IMR-90 (cell line): Measurements from ENCODE around the gene TMCC1.

ENCODE experiments used
- CHD1 ChIP-seq: IDR thresholded peaks from 2 replicates; pipeline ENCODE4 v1.6.1; 2012; ENCODE audit warnings: low read depth, low read length, improper control_type of control experiment
- CTCF ChIP-seq: conservative IDR thresholded peaks from 2 replicates; pipeline ENCODE4 v1.5.1; 2012; ENCODE audit warnings: mild to moderate bottlenecking, low read depth, low read length, improper control_type of control experiment
- ELK1 ChIP-seq: fragments of 150-350 bp; IDR thresholded peaks from 2 replicates; pipeline ENCODE4 v1.6.1; 2016; ENCODE audit warnings: low read depth, mild to moderate bottlenecking, low read length, moderate library complexity, borderline replicate concordance
- FOS ChIP-seq: fragments of 150-350 bp; IDR thresholded peaks from 2 replicates; pipeline ENCODE4 v1.6.1; 2016; ENCODE audit warnings: low read depth, low read length
- MAFK ChIP-seq: IDR thresholded peaks from 2 replicates; pipeline ENCODE4 v1.6.1; 2012; ENCODE audit warnings: low read depth, low read length, improper control_type of control experiment
- MAZ ChIP-seq: IDR thresholded peaks from 2 replicates; pipeline ENCODE4 v1.6.1; 2012; ENCODE audit warnings: low read depth, mild to moderate bottlenecking, low read length, improper control_type of control experiment, moderate library complexity, borderline replicate concordance
- POLR2A ChIP-seq: IDR thresholded peaks from 2 replicates; pipeline ENCODE4 v1.6.1; 2012; ENCODE audit warnings: mild to moderate bottlenecking, low read depth, low read length
- RAD21 ChIP-seq: IDR thresholded peaks from 2 replicates; pipeline ENCODE4 v1.6.1; 2012; ENCODE audit warnings: low read length, improper control_type of control experiment
- USF2 ChIP-seq: fragments of 150-350 bp; IDR thresholded peaks from 2 replicates; pipeline ENCODE4 v1.6.1; 2017; ENCODE audit warnings: mild to moderate bottlenecking, antibody characterized with exemption, low read length, low read depth

GRCh38 chr3:129638481-129638880, 255.0 kb downstream of the TMCC1 start:
- no peak for TF ChIP-seq CTCF
- no peak for TF ChIP-seq FOS
- no peak for TF ChIP-seq MAFK
- TF ChIP-seq MAZ: no peak
- no peak for TF ChIP-seq POLR2A
- no peak for TF ChIP-seq USF2
- TF ChIP-seq CHD1: no peak
- TF ChIP-seq RAD21: no peak
- TF ChIP-seq ELK1: no peak
